H1 (cell line): ENCODE results near the gene HADHB. TPM values are rescaled to one million over a fixed set of nuclear protein-coding genes. Genes with fewer than 3 reads are reported as not detected.

ENCODE experiments used
- CTCF ChIA-PET: fragments of 300-600 bp; sonication (Branson Sonifier 250); formaldehyde crosslinking; loops from one replicate; lab custom pipeline; 2021; ENCODE audit not compliant: partially characterized antibody; lab: Charles Lee
- POLR2A ChIA-PET: fragments of 300-600 bp; sonication (Branson Sonifier 250); formaldehyde crosslinking; loops from one replicate; lab custom pipeline; 2021; ENCODE audit warnings: inconsistent platforms; ENCODE audit not compliant: partially characterized antibody; lab: Charles Lee
- DNase-seq, 2 experiments: peaks; one replicate each; pipeline versions ENCODE4 v3.0.0 to v3.0.0-alpha.2; 2010 to 2022; ENCODE audit warnings: low spot score in 2 of 2, low read depth in 1 of 2, mixed read lengths in 1 of 2
- FAIRE-seq: peaks from 2 replicates; lab custom pipeline; 2011; peaks lifted over from hg19 to GRCh38; lab: Jason Lieb, UNC
- H2AFZ ChIP-seq: 2 replicates; pipeline ENCODE4 v1.8.1; 2012; ENCODE audit warnings: low read length, inconsistent platforms
- H2AK5ac ChIP-seq: 2 replicates; pipeline ENCODE4 v1.6.1; 2013; ENCODE audit warnings: low read depth, low read length
- H2BK120ac ChIP-seq: replicated peaks from 2 replicates; pipeline ENCODE3; 2013; ENCODE audit warnings: low read depth, low read length, inconsistent platforms
- H2BK12ac ChIP-seq: 2 replicates; pipeline ENCODE4 v1.6.1; 2013; ENCODE audit warnings: low read depth, low read length
- H2BK15ac ChIP-seq: 2 replicates; pipeline ENCODE4 v1.6.1; 2013; ENCODE audit warnings: low read length
- H2BK20ac ChIP-seq: 2 replicates; pipeline ENCODE4 v1.6.1; 2013; ENCODE audit warnings: low read length
- H2BK5ac ChIP-seq: 2 replicates; pipeline ENCODE4 v1.6.1; 2013; ENCODE audit warnings: low read depth, low read length
- H3K14ac ChIP-seq: 2 replicates; pipeline ENCODE4 v1.6.1; 2013; ENCODE audit warnings: inconsistent platforms; ENCODE audit not compliant: insufficient read length
- H3K18ac ChIP-seq: 2 replicates; pipeline ENCODE4 v1.6.1; 2013; ENCODE audit warnings: low read length; ENCODE audit errors: extremely low read depth
- H3K23ac ChIP-seq: 2 replicates; pipeline ENCODE4 v1.6.1; 2013; ENCODE audit warnings: inconsistent platforms; ENCODE audit not compliant: insufficient read length
- H3K23me2 ChIP-seq: 2 replicates; pipeline ENCODE4 v1.6.1; 2013; ENCODE audit warnings: low read depth, low read length
- H3K27ac ChIP-seq: 2 replicates; pipeline ENCODE4 v1.6.1; 2011; ENCODE audit warnings: low read depth, low read length, inconsistent platforms
- H3K27me3 ChIP-seq, 4 experiments: replicated peaks in 1 of 4; 1 replicate in 1 of 4; 2 replicates in 3 of 4; pipeline versions ENCODE4 v1.6.1 to v1.8.1; 2011 to 2013; ENCODE audit warnings: low read length in 3 of 4, mild to moderate bottlenecking in 3 of 4, inconsistent platforms in 2 of 4, mixed read lengths in 2 of 4, moderate library complexity in 1 of 4; ENCODE audit not compliant: control insufficient read depth in 3 of 4, insufficient read depth in 3 of 4; ENCODE audit errors: extremely low read depth in 1 of 4
- H3K36me3 ChIP-seq, 4 experiments: 2 replicates each; pipeline versions ENCODE4 v1.6.1 to v1.8.1; 2011 to 2013; ENCODE audit warnings: mild to moderate bottlenecking in 4 of 4, low read length in 3 of 4, moderate library complexity in 2 of 4, control low read depth in 1 of 4, inconsistent platforms in 1 of 4; ENCODE audit not compliant: insufficient read depth in 4 of 4, control insufficient read depth in 2 of 4
- H3K4ac ChIP-seq: replicated peaks from 2 replicates; pipeline ENCODE3; 2013; ENCODE audit warnings: low read length, low read depth, mixed read lengths, inconsistent platforms; ENCODE audit not compliant: insufficient read length
- H3K4me1 ChIP-seq, 4 experiments: replicated peaks in 1 of 4; 1 replicate in 1 of 4; 2 replicates in 3 of 4; pipeline versions ENCODE4 v1.6.1 to v1.8.1; 2011 to 2013; ENCODE audit warnings: low read length in 3 of 4, inconsistent platforms in 2 of 4, mixed read lengths in 1 of 4; ENCODE audit not compliant: insufficient read depth in 4 of 4, control insufficient read depth in 3 of 4
- H3K4me2 ChIP-seq, 2 experiments: 2 replicates each; pipeline versions ENCODE4 v1.6.1 to v1.8.1; 2011 to 2013; ENCODE audit warnings: low read depth in 2 of 2, low read length in 2 of 2, control low read depth in 1 of 2, inconsistent platforms in 1 of 2, mild to moderate bottlenecking in 1 of 2; ENCODE audit not compliant: insufficient read depth in 1 of 2
- H3K4me3 ChIP-seq, 4 experiments: fragments of 200-600, 300-600 bp in 1 of 4; sonication (generic), shearing (Covaris generic), sonication (Bioruptor Twin) in 1 of 4; 2 replicates each; pipeline versions ENCODE4 v1.5.1 to v1.8.1; 2011 to 2016; ENCODE audit warnings: low read length in 4 of 4, low read depth in 3 of 4, control low read depth in 2 of 4, inconsistent platforms in 2 of 4, mild to moderate bottlenecking in 2 of 4, mixed read lengths in 1 of 4, moderate library complexity in 1 of 4; ENCODE audit not compliant: insufficient read depth in 2 of 4; ENCODE audit errors: extremely low read depth in 1 of 4
- H3K56ac ChIP-seq: replicated peaks from 2 replicates; pipeline ENCODE3; 2013; ENCODE audit warnings: low read depth, mild to moderate bottlenecking, mixed read lengths, low read length, inconsistent platforms; ENCODE audit not compliant: insufficient read length
- H3K79me1 ChIP-seq: 2 replicates; pipeline ENCODE4 v1.6.1; 2013; ENCODE audit warnings: low read depth, low read length, control low read depth
- H3K79me2 ChIP-seq, 2 experiments: 2 replicates each; pipeline versions ENCODE4 v1.6.1 to v1.8.1; 2012 to 2013; ENCODE audit warnings: low read length in 2 of 2, mild to moderate bottlenecking in 2 of 2, inconsistent platforms in 1 of 2; ENCODE audit not compliant: insufficient read depth in 2 of 2, control insufficient read depth in 1 of 2
- H3K9ac ChIP-seq, 4 experiments: replicated peaks in 1 of 4; 1 replicate in 1 of 4; 2 replicates in 3 of 4; pipeline versions ENCODE4 v1.6.1 to v1.8.1; 2011 to 2013; ENCODE audit warnings: low read depth in 3 of 4, low read length in 3 of 4, control low read depth in 2 of 4, mild to moderate bottlenecking in 2 of 4, moderate library complexity in 2 of 4, inconsistent platforms in 1 of 4; ENCODE audit errors: extremely low read depth in 1 of 4
- H3K9me3 ChIP-seq, 2 experiments: 2 replicates each; pipeline versions ENCODE4 v1.6.1 to v1.8.1; 2012 to 2013; ENCODE audit warnings: mild to moderate bottlenecking in 2 of 2, moderate library complexity in 2 of 2, control low read depth in 1 of 2, inconsistent platforms in 1 of 2, low read depth in 1 of 2, low read length in 1 of 2, mixed read lengths in 1 of 2; ENCODE audit not compliant: insufficient read depth in 2 of 2
- H4K20me1 ChIP-seq, 2 experiments: replicated peaks in 1 of 2; 2 replicates each; pipeline versions ENCODE3 to v1.8.1; 2011 to 2013; ENCODE audit warnings: inconsistent platforms in 2 of 2, low read length in 2 of 2, mild to moderate bottlenecking in 1 of 2; ENCODE audit not compliant: insufficient read depth in 2 of 2, control insufficient read depth in 1 of 2
- H4K5ac ChIP-seq: 2 replicates; pipeline ENCODE4 v1.6.1; 2013; ENCODE audit warnings: low read length, low read depth, mixed read lengths, inconsistent platforms; ENCODE audit not compliant: insufficient read length
- H4K8ac ChIP-seq: 2 replicates; pipeline ENCODE4 v1.8.0; 2013; ENCODE audit warnings: mild to moderate bottlenecking, moderate library complexity, low read length, inconsistent platforms; ENCODE audit not compliant: insufficient read depth; ENCODE audit errors: extremely low read depth
- H4K91ac ChIP-seq: replicated peaks from 2 replicates; pipeline ENCODE3; 2013; ENCODE audit warnings: low read length, mixed read lengths, inconsistent platforms; ENCODE audit not compliant: insufficient read length
- GABPA ChIP-seq: IDR thresholded peaks from 2 replicates; pipeline ENCODE4 v1.6.1; 2011; ENCODE audit warnings: mild to moderate bottlenecking, low read length, moderate library complexity, borderline replicate concordance; ENCODE audit not compliant: insufficient read depth
- GTF2F1 ChIP-seq: IDR thresholded peaks from 2 replicates; pipeline ENCODE4 v1.6.1; 2012; ENCODE audit warnings: low read depth, low read length, improper control_type of control experiment, borderline replicate concordance
- HDAC6 ChIP-seq: IDR thresholded peaks from one replicate; pipeline ENCODE4 v1.7.1; 2012; ENCODE audit warnings: low read depth, mild to moderate bottlenecking, inconsistent platforms, low read length, moderate library complexity
- JUND ChIP-seq: IDR thresholded peaks from 2 replicates; pipeline ENCODE4 v1.6.1; 2011; ENCODE audit warnings: mild to moderate bottlenecking, improper control_type of control experiment, low read length
- POLR2A ChIP-seq, 2 experiments: IDR thresholded peaks; 1 replicate in 1 of 2; 2 replicates in 1 of 2; pipeline ENCODE4 v1.6.1; 2011; ENCODE audit warnings: low read depth in 2 of 2, low read length in 2 of 2, mild to moderate bottlenecking in 2 of 2; ENCODE audit errors: control extremely low read depth in 1 of 2
- POLR2AphosphoS5 ChIP-seq: IDR thresholded peaks from 2 replicates; pipeline ENCODE4 v1.6.1; 2011; ENCODE audit warnings: low read depth, low read length
- RFX5 ChIP-seq: IDR thresholded peaks from 2 replicates; pipeline ENCODE4 v1.6.1; 2011; ENCODE audit warnings: low read depth, low read length, improper control_type of control experiment, borderline replicate concordance
- RXRA ChIP-seq: IDR thresholded peaks from 2 replicates; pipeline ENCODE4 v1.6.1; 2011; ENCODE audit warnings: low read depth, mild to moderate bottlenecking, low read length, moderate library complexity; ENCODE audit not compliant: insufficient read depth
- SIX5 ChIP-seq: IDR thresholded peaks from 2 replicates; pipeline ENCODE4 v1.6.1; 2011; ENCODE audit warnings: mild to moderate bottlenecking, low read depth, low read length
- TAF1 ChIP-seq: IDR thresholded peaks from 2 replicates; pipeline ENCODE4 v1.6.1; 2011; ENCODE audit warnings: mild to moderate bottlenecking, low read depth, low read length
- YY1 ChIP-seq: IDR thresholded peaks from 2 replicates; pipeline ENCODE4 v1.6.1; 2011; ENCODE audit warnings: low read depth, mild to moderate bottlenecking, low read length
- WGBS, 2 experiments: shearing (Covaris generic) in 1 of 2; methylation state at CpG; one replicate each; pipeline versions ENCODE4 v1.1.6 to v1.1.7; 2013 to 2015; ENCODE audit warnings: low lambda C conversion rate in 2 of 2, mixed read lengths in 2 of 2, inconsistent platforms in 1 of 2, low coverage in 1 of 2, missing lambda C conversion rate in 1 of 2; ENCODE audit not compliant: insufficient replicate concordance in 2 of 2, insufficient coverage in 1 of 2, insufficient read length in 1 of 2; ENCODE audit errors: extremely low coverage in 1 of 2, missing lambda C conversion rate in 1 of 2; 5-methylcytosine and 5-hydroxymethylcytosine counted together
- polyA plus RNA-seq, 7 experiments: library from polyadenylated mRNA; depleted of rRNA in 3 of 7; stranded (reverse) in 5 of 7; unstranded in 2 of 7; fragments of >200 nt in 5 of 7; fragments of 200-250 nt in 2 of 7; gene quantifications; 1 replicate in 5 of 7; 2 replicates in 1 of 7; 4 replicates in 1 of 7; pipeline versions ENCODE4 v1.2.1 to v1.2.3, GENCODE V29; 2011 to 2013; ENCODE audit warnings: missing spikeins in 2 of 7, mixed read lengths in 2 of 7
- total RNA-seq: library from RNA; stranded (reverse); fragmentation: NEBNext Ultra II Directional; extraction: Animal tissue kit (Norgen Biotek cat#: 25700); gene quantifications from 2 replicates; pipeline ENCODE4 v1.2.1, GENCODE V29; 2021
- TF ChIP-seq, protein P1 (sequence below): IDR thresholded peaks from 2 replicates; pipeline ENCODE4 v1.6.1; 2011; ENCODE audit warnings: low read length, improper control_type of control experiment
- TF ChIP-seq, protein P2 (sequence below): IDR thresholded peaks from 2 replicates; pipeline ENCODE4 v1.6.1; 2012; ENCODE audit warnings: inconsistent platforms

Gene HADHB
- total and polyA plus RNA-seq, 2 of the 8 experiments (the other 6 are each of a cell fraction or from before 2014, with no cell fraction given), result 47.7 to 52.3 TPM

DNA sequence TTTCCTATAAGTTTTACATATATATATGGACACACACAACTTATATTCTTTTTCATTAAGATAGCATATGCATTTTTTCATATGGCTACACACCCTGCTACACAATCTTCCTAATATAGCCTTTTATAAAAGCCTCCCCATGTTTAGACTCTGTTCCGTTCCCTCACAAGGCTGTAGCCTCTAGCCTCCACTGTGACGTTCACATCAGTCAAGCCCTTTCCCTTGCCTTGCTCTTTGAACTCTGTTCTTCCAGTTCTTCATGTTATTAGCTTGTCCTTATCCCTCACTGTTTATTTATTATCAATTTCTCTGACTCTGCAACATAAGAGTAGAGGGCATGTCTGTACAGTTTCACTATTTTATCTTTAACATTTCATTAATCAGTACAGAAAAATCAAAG lies 38.9 kb downstream of the HADHB start:
- Histone ChIP-seq H3K4me2 (no peak overlapping the region), H3K18ac (no peak overlapping the region), H3K4me3 (no peak overlapping the region), H3K4ac (no peak overlapping the region), H2AK5ac (no peak overlapping the region), H2BK20ac (no peak overlapping the region), H3K23me2 (no peaks in the 10 kb centered on the region), H2BK15ac (no peak overlapping the region), H3K9me3 (no peaks in the 10 kb centered on the region), H2BK5ac (no peak overlapping the region), H3K9ac (no peak overlapping the region), H3K27me3 (no peaks in the 10 kb centered on the region), H3K79me1 (no peaks in the 10 kb centered on the region; the same call in 1 of the 2 replicates), H4K8ac (no peak overlapping the region), H3K79me2 (no peaks in the 10 kb centered on the region), H3K4me1 (no peaks in the 10 kb centered on the region), H2AFZ (no peak overlapping the region), H3K56ac (no peak overlapping the region), H3K14ac (no peak overlapping the region), H2BK12ac (no peak overlapping the region), H4K91ac (no peak overlapping the region), H2BK120ac (no peak overlapping the region), H4K20me1 (no peaks in the 10 kb centered on the region), H3K27ac (no peak overlapping the region), H4K5ac (no peak overlapping the region), H3K23ac (no peak overlapping the region), H3K36me3 (peaks cover 5 to 55% (median 26%) of the 10 kb centered on the region in 4 experiments; a peak in 7 of 8 replicates)
- ChIA-PET POLR2A (interaction anchor here (1.4 kb wide), 1 partner anchor 32 kb away, joined by 3 read pairs; no protein-coding TSS in a partner anchor), CTCF (interaction anchor here (0.6 to 1.1 kb wide), 3 partner anchors 47 to 1845 kb away, joined by 3 read pairs; no protein-coding TSS in a partner anchor)
- 98% methylated on average over 2 of the region's 2 CpGs; no CpG with 5 or more reads in 1 of the 2 experiments for WGBS, 2 experiments
- FAIRE-seq (no peak), DNase-seq (no peak)
- TF ChIP-seq, protein P1, sequence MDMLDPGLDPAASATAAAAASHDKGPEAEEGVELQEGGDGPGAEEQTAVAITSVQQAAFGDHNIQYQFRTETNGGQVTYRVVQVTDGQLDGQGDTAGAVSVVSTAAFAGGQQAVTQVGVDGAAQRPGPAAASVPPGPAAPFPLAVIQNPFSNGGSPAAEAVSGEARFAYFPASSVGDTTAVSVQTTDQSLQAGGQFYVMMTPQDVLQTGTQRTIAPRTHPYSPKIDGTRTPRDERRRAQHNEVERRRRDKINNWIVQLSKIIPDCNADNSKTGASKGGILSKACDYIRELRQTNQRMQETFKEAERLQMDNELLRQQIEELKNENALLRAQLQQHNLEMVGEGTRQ, result no peak
- no peak for TF ChIP-seq GTF2F1
- TF ChIP-seq, protein P2, sequence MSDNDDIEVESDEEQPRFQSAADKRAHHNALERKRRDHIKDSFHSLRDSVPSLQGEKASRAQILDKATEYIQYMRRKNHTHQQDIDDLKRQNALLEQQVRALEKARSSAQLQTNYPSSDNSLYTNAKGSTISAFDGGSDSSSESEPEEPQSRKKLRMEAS, result no peak
- no peak for TF ChIP-seq GABPA
- TF ChIP-seq TAF1, result no peak
- TF ChIP-seq SIX5, result no peak
- no peak for TF ChIP-seq HDAC6
- no peak for TF ChIP-seq POLR2AphosphoS5
- TF ChIP-seq RFX5, result no peak
- no peak for TF ChIP-seq POLR2A (IDR thresholded peaks at IDR 0.05; ENCODE audit: control extremely low read depth in 1 of 2, low read depth in 2 of 2, low read length in 2 of 2)
- no peak for TF ChIP-seq YY1
- TF ChIP-seq RXRA, result no peak
- TF ChIP-seq JUND, result no peak
